ENCODE results near the gene ZNF180. TPM values are rescaled to one million over a fixed set of nuclear protein-coding genes. Genes with fewer than 3 reads are reported as not detected.

The ZNF180 gene
- polyA plus RNA-seq, 1 donor from 2014 or later, result 20.4 TPM

GRCh38 chr19:44435441-44435840 lies 64.9 kb downstream of the ZNF180 start:
- no peaks in the 10 kb centered on the region for H3F3A ChIP-seq (ENCODE audit: insufficient read depth, low read length, poor library complexity, severe bottlenecking)
- TF ChIP-seq SMC3 (conservative IDR thresholded peaks at IDR 0.05; ENCODE audit: poor library complexity), result no peak
- TF ChIP-seq CTCF (IDR thresholded peaks at IDR 0.05; ENCODE audit: poor library complexity, severe bottlenecking), result no peak
- TF ChIP-seq EZH2 (IDR thresholded peaks at IDR 0.05; ENCODE audit: borderline replicate concordance, insufficient read depth, low read length, poor library complexity, severe bottlenecking), result no peak
- no peak for TF ChIP-seq MXI1 (conservative IDR thresholded peaks at IDR 0.05; ENCODE audit: poor library complexity, severe bottlenecking)
- no peak for TF ChIP-seq REST (IDR thresholded peaks at IDR 0.05; ENCODE audit: borderline replicate concordance)
- TF ChIP-seq POLR2AphosphoS5 (IDR thresholded peaks at IDR 0.05), result no peak
- TF ChIP-seq EP300 (conservative IDR thresholded peaks at IDR 0.05; ENCODE audit: poor library complexity, severe bottlenecking), result no peak
- no peak for TF ChIP-seq RAD21 (conservative IDR thresholded peaks at IDR 0.05)
- no peak for TF ChIP-seq TAF1 (IDR thresholded peaks at IDR 0.05; ENCODE audit: low read depth)
- no peak overlapping the region for H3K4me3 ChIP-seq (ENCODE audit: low read length)
- H4K20me1 ChIP-seq (ENCODE audit: insufficient read depth), result no peaks in the 10 kb centered on the region
- H3K9me3 ChIP-seq (ENCODE audit: low read length), result peaks cover 8% of the 10 kb centered on the region
- no peak overlapping the region for H3K4me2 ChIP-seq (ENCODE audit: low read length)
- H3K36me3 ChIP-seq (ENCODE audit: insufficient read depth, low read length), result no peaks in the 10 kb centered on the region
- H3K9ac ChIP-seq (ENCODE audit: low read length), result no peak overlapping the region
- H3K27me3 ChIP-seq (ENCODE audit: insufficient read depth, low read depth, low read length), result no peaks in the 10 kb centered on the region
- no peak overlapping the region for H3K27ac ChIP-seq (ENCODE audit: low read length)
- no peaks in the 10 kb centered on the region for H3K79me2 ChIP-seq (replicated peaks; ENCODE audit: insufficient read depth, low read length)
- H3K9me2 ChIP-seq (ENCODE audit: insufficient read depth, low read length), result no peaks in the 10 kb centered on the region
- H2AFZ ChIP-seq (ENCODE audit: low read depth, low read length), result no peak overlapping the region

GRCh38 chr19:44430956-44431355 lies 69.4 kb downstream of the ZNF180 start:
- Histone ChIP-seq H3F3A (ENCODE audit: insufficient read depth, low read length, poor library complexity, severe bottlenecking) (no peaks in the 10 kb centered on the region), H3K4me3 (ENCODE audit: low read length) (no peak overlapping the region), H3K9me2 (ENCODE audit: insufficient read depth, low read length) (no peaks in the 10 kb centered on the region), H4K20me1 (ENCODE audit: insufficient read depth) (no peaks in the 10 kb centered on the region), H3K36me3 (ENCODE audit: insufficient read depth, low read length) (no peaks in the 10 kb centered on the region), H3K9ac (ENCODE audit: low read length) (no peak overlapping the region), H3K79me2 (replicated peaks; ENCODE audit: insufficient read depth, low read length) (no peaks in the 10 kb centered on the region), H3K9me3 (ENCODE audit: low read length) (peaks cover 20% of the 10 kb centered on the region), H3K27me3 (ENCODE audit: insufficient read depth, low read depth, low read length) (no peaks in the 10 kb centered on the region), H3K4me2 (ENCODE audit: low read length) (no peak overlapping the region), H2AFZ (ENCODE audit: low read depth, low read length) (no peak overlapping the region), H3K27ac (ENCODE audit: low read length) (no peak overlapping the region)
- TF ChIP-seq EZH2 (IDR thresholded peaks at IDR 0.05; ENCODE audit: borderline replicate concordance, insufficient read depth, low read length, poor library complexity, severe bottlenecking) (no peak), SMC3 (conservative IDR thresholded peaks at IDR 0.05; ENCODE audit: poor library complexity) (no peak), CTCF (IDR thresholded peaks at IDR 0.05; ENCODE audit: poor library complexity, severe bottlenecking) (no peak), EP300 (conservative IDR thresholded peaks at IDR 0.05; ENCODE audit: poor library complexity, severe bottlenecking) (no peak), TAF1 (IDR thresholded peaks at IDR 0.05; ENCODE audit: low read depth) (no peak)

Other genes with a start within 250 kb of the ZNF180 start
- gene ZNF233, start 240.6 kb downstream of the ZNF180 start, polyA plus RNA-seq, result 2.8 and 3.2 TPM in 2 replicates
- 7.0 and 12.6 TPM in 2 replicates for gene ZNF235, start 195.5 kb downstream of the ZNF180 start, polyA plus RNA-seq
- gene ZNF112, start 143.8 kb downstream of the ZNF180 start, polyA plus RNA-seq, result 15.0 and 16.1 TPM in 2 replicates
- gene ZNF285, start 98.9 kb downstream of the ZNF180 start, polyA plus RNA-seq, result 45.5 and 47.1 TPM in 2 replicates
- 3.8 and 9.2 TPM in 2 replicates for gene ZNF229, start 52.0 kb downstream of the ZNF180 start, polyA plus RNA-seq
- gene CEACAM20, start 29.2 kb upstream of the ZNF180 start, polyA plus RNA-seq, result not detected in 2 replicates
- not detected in 2 replicates for gene IGSF23, start 113.0 kb upstream of the ZNF180 start, polyA plus RNA-seq
- gene PVR, start 143.4 kb upstream of the ZNF180 start, polyA plus RNA-seq, result 19.1 and 23.1 TPM in 2 replicates
- gene CEACAM19, start 171.0 kb upstream of the ZNF180 start, polyA plus RNA-seq, result 1.8 and 1.9 TPM in 2 replicates
- not detected in 2 replicates for gene CEACAM16, start 198.6 kb upstream of the ZNF180 start, polyA plus RNA-seq
- 0.48 and 1.6 TPM in 2 replicates for gene BCL3, start 248.2 kb upstream of the ZNF180 start, polyA plus RNA-seq

Measured in neural cell (in vitro differentiated cells).